Activated CD8-positive, alpha-beta memory T cell treated with anti-CD3 and anti-CD28 coated beads, Interleukin-2, amount 10 ng/mL, durations not matched to agents 7 days and 5 days (primary cell): ENCODE data around the gene TMEM107. TPM values are rescaled to one million over a fixed set of nuclear protein-coding genes. Genes with fewer than 3 reads are reported as not detected.

Experiments
- ATAC-seq: fragments of 150-1000 bp; cut with Tn5 transposase; one replicate; pipeline ENCODE4 v1.10.0; 2021; ENCODE audit warnings: moderate library complexity
- CTCF ChIA-PET: fragments of 350-600 bp; sonication (Branson Sonifier 250); formaldehyde crosslinking; loops from one replicate; lab custom pipeline; 2021; ENCODE audit warnings: antibody characterized with exemption; lab: Charles Lee
- DNase-seq: peaks from one replicate; pipeline ENCODE4 v3.0.0-alpha.2; 2020
- H3K27ac Mint-ChIP-seq: one replicate; pipeline ENCODE4 v1.8.0; 2021; ENCODE audit warnings: mild to moderate bottlenecking, mixed read lengths
- H3K27me3 Mint-ChIP-seq: one replicate; pipeline ENCODE4 v1.8.0; 2021; ENCODE audit warnings: mixed read lengths
- H3K36me3 Mint-ChIP-seq: one replicate; pipeline ENCODE4 v1.8.0; 2021; ENCODE audit warnings: mild to moderate bottlenecking, mixed read lengths
- H3K4me1 Mint-ChIP-seq: one replicate; pipeline ENCODE4 v1.8.0; 2021; ENCODE audit warnings: mixed read lengths
- H3K4me3 Mint-ChIP-seq: one replicate; pipeline ENCODE4 v1.8.0; 2021; ENCODE audit warnings: mild to moderate bottlenecking, moderate library complexity, mixed read lengths
- H3K9me3 Mint-ChIP-seq: one replicate; pipeline ENCODE4 v1.8.0; 2022; ENCODE audit warnings: low read depth, mixed read lengths
- total RNA-seq, 2 experiments: library from RNA; stranded (reverse); gene quantifications; one replicate each; pipeline ENCODE4 v1.2.3, GENCODE V29; 2021

The TMEM107 gene
- total RNA-seq, 2 experiments from 2014 or later: 29.9 to 61.0 TPM

DNA sequence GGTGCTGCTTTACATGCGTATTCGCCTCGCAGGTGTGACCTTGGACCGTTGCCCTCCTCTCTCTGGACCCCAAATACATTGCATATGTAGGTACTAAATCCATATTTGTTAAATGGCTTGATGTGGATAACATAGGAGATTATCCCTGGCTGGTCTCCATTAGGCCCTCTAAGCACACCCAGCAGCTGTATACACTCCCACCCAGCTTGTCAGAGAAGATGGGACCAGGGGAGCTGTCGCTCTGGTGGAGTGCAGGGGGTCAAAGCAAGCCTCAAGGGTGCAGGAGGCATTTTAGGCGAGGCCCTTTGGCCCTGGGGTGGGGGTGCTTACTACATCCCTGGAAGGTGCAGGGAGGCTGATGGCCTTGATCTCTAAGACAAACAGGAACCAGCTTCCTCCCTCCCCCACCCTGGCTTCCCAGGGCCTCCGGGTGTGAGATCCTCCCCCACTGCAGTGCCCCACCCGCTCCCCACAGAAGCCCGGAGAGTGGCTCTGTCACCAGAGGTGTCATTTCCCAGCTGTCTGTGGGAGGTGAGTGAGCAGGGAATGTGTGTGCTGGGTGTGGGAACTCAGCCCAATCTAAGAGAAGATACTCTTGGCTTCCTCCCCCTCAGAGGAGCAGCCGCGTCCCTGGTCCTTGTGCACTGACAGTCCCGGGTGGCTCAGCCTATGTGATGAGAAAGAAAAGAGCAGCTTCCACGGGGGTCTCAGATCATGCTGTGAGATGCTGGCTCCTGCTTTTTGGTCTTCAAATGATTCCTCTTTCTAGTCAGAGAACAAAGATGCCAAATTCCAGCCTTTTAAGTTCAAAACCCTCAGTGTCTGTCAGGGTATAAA lies 12.0 kb downstream of the TMEM107 start:
- Mint-ChIP-seq H3K27me3 (no peaks in the 10 kb centered on the region), H3K27ac (peak overlapping the region; percentile 99), H3K4me1 (peaks cover 49% of the 10 kb centered on the region), H3K36me3 (peaks cover 19% of the 10 kb centered on the region), H3K4me3 (peak overlapping the region; percentile 79), H3K9me3 (no peaks in the 10 kb centered on the region)
- CTCF ChIA-PET: interaction anchor here (0.7 to 3.0 kb wide), 12 partner anchors 9 to 104 kb away, joined by 3 to 17 read pairs (median 3); partner anchors contain the start of gene PER1
- DNase-seq: peak; percentile 91
- peak; percentile 59 for ATAC-seq

DNA sequence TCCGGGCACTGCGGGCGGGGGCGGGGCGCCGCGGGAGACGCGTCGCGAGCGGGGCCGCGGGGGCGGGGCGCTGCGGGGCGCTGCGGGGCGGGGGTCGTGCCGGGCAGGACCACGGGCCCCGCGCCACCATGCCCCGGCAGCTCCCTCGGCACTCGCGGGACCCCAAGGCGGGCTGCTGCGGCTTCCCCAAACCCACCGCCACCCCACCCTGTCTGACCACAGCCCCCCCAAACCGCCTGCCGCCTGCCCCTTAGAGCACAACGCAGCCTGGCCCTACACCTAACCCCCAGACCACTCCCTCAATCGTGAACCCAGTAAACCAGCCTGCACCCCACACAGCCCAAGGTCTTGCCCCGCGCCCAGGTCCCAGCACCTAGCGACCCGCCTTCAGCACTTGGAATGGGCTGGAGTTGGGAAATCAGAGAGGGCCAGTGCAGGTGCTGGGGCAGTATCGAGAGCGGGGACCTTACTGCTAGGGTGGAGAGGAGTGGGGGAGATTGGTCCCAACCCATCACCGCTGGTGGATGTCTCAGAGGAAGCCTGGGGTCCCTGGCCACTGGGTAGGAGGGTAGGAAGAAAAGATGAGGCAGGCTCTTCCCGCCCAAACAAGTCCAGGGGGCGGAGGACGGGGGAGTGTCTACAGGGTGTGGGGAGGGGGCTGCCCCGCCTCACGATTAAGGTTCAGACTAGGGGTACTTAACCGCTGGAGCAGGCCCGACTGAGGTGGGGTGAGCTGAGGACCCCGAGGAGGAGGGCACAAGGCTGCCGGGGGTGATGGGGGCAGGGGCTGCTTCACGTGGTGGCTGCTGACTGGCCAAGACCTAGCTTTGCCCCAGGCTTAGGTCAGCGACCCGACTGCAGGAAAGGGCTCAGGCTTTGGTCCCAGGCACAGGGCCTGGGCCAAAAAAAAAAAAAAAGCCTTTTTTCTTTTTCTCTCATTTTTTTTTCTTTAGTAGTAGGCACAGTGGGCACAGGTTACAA lies 12.9 kb downstream of the TMEM107 start:
- ATAC-seq (peak; percentile 18), DNase-seq (peak; percentile 58)
- Mint-ChIP-seq H3K27me3 (no peaks in the 10 kb centered on the region), H3K9me3 (no peaks in the 10 kb centered on the region), H3K4me3 (peak overlapping the region; percentile 85), H3K27ac (peak overlapping the region; percentile 99), H3K4me1 (peaks cover 56% of the 10 kb centered on the region), H3K36me3 (peaks cover 19% of the 10 kb centered on the region)
- CTCF ChIA-PET: interaction anchor here (0.5 to 7.9 kb wide), 11 partner anchors 10 to 103 kb away, joined by 3 to 92 read pairs (median 4); partner anchors contain the start of gene PER1

DNA sequence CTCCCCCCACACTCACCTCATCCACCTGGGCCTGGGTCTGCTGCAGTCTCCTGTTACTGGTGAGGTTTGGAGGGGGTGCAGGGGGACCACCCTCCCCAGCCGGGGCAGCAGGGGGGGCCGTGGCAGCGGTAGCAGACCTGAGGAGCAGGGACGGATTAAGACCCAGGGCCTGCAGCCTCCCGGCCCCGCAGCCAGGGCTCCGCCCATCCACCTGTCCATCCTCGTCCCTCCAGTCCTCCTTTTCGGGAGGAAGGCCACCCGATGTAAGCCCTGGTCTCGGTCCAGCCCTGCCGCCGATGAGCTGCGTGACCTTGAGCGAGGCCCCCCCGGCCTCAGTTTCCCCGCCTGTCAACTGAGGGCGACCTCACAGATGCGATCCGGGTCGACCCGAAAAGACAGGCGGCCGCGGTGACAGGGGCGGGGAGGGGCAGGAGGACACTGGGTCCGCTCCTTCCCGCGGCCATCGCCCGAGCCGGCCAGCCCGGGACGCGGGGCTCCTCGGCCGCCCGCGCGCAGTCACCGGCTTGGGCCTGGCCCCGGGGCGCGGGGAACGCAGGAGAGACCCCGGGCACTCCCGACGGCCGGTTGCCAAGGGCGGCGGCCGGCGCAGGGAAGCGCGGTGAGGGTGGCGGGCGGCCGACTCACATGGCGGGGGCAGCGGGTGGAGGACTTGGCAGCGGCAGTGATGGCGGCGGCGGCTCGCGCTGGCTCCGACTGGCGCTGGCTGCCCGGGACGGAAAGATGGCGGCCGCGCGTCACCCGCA lies 13.8 kb downstream of the TMEM107 start, which contains the start of gene VAMP2:
TSS of gene VAMP2 (minus strand) at position 716 of the 764 bp plus-strand sequence. CDS start at position 647, 69 bp downstream.
- Mint-ChIP-seq H3K27me3 (no peaks in the 10 kb centered on the region), H3K4me3 (peak within 1 kb of the TSS; percentile 85), H3K36me3 (peaks cover 19% of the 10 kb centered on the region), H3K9me3 (no peaks in the 10 kb centered on the region), H3K27ac (peak within 1 kb of the TSS; percentile 99), H3K4me1 (peaks cover 57% of the 10 kb centered on the region)
- DNase-seq (peak; percentile 90), ATAC-seq (peak; percentile 61)
- CTCF ChIA-PET: interaction anchor here (0.5 to 7.9 kb wide), 5 partner anchors 10 to 48 kb away, joined by 4 to 92 read pairs (median 5); partner anchors contain the start of genes AURKB and PER1

DNA sequence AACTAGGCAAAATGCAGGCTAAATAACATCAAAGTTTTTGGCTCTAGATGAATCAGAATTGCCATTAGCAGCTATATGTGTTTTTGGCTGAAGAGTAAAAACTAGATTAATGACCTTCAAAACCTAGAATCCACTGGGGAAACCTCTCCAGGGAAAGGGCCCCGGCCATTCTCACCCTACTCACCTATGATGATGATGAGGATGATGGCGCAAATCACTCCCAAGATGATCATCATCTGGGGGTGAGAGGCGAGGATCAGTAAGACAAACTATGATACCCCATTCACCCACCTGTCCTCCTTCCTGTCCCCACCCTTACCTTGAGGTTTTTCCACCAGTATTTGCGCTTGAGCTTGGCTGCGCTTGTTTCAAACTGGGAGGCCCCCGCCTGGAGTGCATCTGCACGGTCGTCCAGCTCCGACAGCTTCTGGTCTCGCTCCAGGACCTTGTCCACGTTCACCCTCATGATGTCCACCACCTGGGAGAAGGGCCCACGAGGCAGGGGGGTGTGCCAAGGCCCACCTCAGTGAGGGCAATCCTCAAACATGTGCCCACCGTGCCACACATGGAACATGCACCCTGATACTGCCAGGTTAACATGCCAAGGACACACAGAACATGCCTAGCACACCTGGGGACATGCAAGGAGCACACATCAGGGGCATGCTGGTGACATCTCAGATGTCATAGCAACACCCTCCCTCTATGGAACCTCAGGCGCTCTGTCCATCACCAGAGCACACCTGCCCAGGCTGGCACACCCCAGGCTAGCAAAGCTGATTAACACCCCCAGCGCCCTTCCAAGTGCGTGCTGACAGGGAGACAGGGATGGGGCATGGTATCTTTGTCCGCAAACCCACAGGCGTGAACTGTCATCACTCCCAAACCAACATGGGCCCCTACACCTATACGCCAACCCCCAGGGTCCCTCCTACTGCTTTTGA lies 14.6 kb downstream of the TMEM107 start:
- Mint-ChIP-seq H3K36me3 (peaks cover 19% of the 10 kb centered on the region), H3K4me3 (peak overlapping the region; percentile 85), H3K27me3 (no peaks in the 10 kb centered on the region), H3K4me1 (peaks cover 57% of the 10 kb centered on the region), H3K9me3 (no peaks in the 10 kb centered on the region), H3K27ac (peak overlapping the region; percentile 91)
- ATAC-seq (no peak), DNase-seq (no peak)
- CTCF ChIA-PET: interaction anchor here (0.9 to 7.9 kb wide), 11 partner anchors 11 to 101 kb away, joined by 3 to 92 read pairs (median 4); partner anchors contain the start of genes ALOXE3, AURKB and CTC1

DNA sequence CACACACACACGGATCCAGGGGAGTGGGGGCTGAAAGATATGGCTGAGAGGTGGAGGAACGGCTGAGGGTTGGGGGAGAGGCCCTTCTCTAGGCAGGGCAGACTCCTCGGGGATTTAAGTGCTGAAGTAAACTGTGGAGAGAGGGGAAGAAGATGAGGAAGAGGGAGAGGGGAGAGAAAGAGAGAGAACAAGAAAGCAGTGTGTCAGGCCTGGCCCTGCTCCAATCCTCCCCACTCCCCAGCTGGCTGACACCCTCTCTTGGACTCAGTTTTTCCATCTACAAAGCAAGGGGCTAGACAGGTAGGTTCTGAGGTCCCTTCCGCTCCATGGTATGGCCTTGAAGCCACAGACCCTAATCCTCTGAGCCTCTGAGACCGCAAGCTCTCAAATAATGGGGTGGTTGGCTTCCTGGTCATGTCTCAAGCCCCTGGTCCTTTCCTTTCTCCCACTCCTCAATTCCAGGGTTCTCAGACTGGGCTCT lies 15.4 kb downstream of the TMEM107 start:
- H3K27me3 Mint-ChIP-seq: no peaks in the 10 kb centered on the region
- peaks cover 57% of the 10 kb centered on the region for H3K4me1 Mint-ChIP-seq
- H3K36me3 Mint-ChIP-seq: peaks cover 19% of the 10 kb centered on the region
- H3K27ac Mint-ChIP-seq: peak overlapping the region; percentile 91
- H3K9me3 Mint-ChIP-seq: no peaks in the 10 kb centered on the region
- no peak for DNase-seq
- no peak for ATAC-seq
- CTCF ChIA-PET: interaction anchor here (0.9 to 7.9 kb wide), 10 partner anchors 12 to 100 kb away, joined by 3 to 92 read pairs (median 4); partner anchors contain the start of genes ALOXE3, AURKB and CTC1
- peak overlapping the region; percentile 85 for H3K4me3 Mint-ChIP-seq

DNA sequence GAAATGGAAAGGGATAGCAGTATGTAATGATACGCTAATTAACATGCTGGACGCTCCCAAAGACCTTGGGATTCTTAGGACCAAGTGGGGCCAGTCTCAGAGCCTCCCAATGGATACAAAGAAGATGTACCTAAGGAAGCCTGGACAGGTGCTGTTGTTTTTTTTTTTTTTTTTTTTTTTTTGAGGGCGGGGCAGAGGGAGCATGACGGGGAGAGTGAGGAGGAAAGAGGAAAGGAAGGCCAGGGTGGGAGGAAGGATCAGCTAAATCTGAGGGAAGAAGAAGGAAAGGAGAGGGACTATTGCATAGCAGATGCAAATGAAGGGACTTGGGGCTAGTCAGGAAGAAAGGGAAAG lies 16.0 kb downstream of the TMEM107 start:
- Mint-ChIP-seq H3K36me3 (peaks cover 19% of the 10 kb centered on the region), H3K4me3 (peak overlapping the region; percentile 7), H3K27ac (peak overlapping the region; percentile 78), H3K27me3 (no peaks in the 10 kb centered on the region), H3K4me1 (peaks cover 56% of the 10 kb centered on the region), H3K9me3 (no peaks in the 10 kb centered on the region)
- ATAC-seq (no peak), DNase-seq (no peak)
- CTCF ChIA-PET: interaction anchor here (1.1 to 7.9 kb wide), 7 partner anchors 9 to 41 kb away, joined by 3 to 92 read pairs (median 5); partner anchors contain the start of gene ALOXE3

DNA sequence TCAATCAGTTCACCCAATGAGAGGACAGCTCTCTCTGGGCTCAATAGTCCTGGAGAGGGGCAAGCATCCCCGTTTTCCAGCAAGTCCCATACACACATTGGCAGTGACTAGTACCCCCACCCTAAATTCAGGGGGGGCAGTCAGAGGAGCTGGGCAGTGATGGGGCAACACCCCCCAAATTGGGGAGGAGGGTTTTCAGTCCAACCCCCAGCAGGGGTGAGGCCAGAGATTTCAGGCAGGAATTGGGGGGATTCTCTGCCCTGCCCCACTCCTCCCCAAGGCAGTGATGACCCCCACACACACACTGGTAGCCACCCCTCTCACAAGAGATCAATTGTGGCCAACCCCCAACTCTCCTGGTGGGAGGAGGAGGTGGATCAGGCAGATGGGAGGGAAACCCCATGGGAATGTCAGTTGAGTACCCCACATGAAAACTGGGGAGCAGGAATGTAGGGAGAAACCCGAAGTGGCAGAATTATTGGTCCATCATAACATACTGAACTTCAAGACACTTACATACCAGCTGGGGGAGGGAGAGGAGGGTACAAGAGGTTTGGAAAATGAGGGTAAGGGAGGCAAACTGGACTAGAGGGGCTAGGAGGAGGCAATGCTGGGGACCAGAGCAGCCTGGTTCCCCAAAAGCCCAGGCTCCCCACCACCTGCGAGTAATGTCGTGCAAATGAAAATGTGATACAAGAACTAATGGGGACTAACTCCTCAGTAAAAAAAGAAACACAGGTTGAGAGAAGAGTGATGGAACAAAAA lies 16.5 kb downstream of the TMEM107 start:
- H3K9me3 Mint-ChIP-seq: no peaks in the 10 kb centered on the region

DNA sequence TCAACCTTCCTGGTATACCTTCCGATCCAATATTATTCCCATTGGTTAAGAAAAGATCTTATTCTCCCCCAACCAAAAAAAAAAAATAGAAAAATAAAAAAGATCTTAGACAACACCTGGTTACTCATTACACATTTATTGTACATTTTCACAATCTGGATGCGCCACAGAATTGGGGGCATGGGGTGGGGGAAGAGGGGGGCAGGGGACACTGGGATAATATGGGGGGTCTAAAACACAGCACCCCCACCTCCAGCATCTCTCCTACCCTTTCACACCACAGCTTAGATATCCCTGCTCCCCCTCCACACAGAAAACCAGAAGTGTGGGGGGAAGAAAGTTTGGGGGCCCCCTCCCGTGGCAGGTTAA lies 17.2 kb downstream of the TMEM107 start:
- Mint-ChIP-seq H3K4me1 (peaks cover 45% of the 10 kb centered on the region), H3K27me3 (no peaks in the 10 kb centered on the region), H3K9me3 (no peaks in the 10 kb centered on the region), H3K4me3 (peak overlapping the region; percentile 16), H3K36me3 (peaks cover 19% of the 10 kb centered on the region), H3K27ac (peak overlapping the region; percentile 85)
- DNase-seq: no peak
- CTCF ChIA-PET: interaction anchor here (0.8 to 7.9 kb wide), 14 partner anchors 8 to 146 kb away, joined by 3 to 92 read pairs (median 5); partner anchors contain the start of genes ALOXE3 and HES7
- ATAC-seq: no peak

More for the DNA sequence above, 16.5 kb downstream of the TMEM107 start:
- Mint-ChIP-seq H3K27ac (peak overlapping the region; percentile 70), H3K4me1 (peaks cover 51% of the 10 kb centered on the region), H3K4me3 (peak overlapping the region; percentile 7), H3K27me3 (no peaks in the 10 kb centered on the region), H3K36me3 (peaks cover 19% of the 10 kb centered on the region)
- no peak for DNase-seq
- ATAC-seq: no peak
- CTCF ChIA-PET: interaction anchor here (1.1 to 7.9 kb wide), 8 partner anchors 9 to 64 kb away, joined by 3 to 92 read pairs (median 8); partner anchors contain the start of genes ALOXE3 and HES7

DNA sequence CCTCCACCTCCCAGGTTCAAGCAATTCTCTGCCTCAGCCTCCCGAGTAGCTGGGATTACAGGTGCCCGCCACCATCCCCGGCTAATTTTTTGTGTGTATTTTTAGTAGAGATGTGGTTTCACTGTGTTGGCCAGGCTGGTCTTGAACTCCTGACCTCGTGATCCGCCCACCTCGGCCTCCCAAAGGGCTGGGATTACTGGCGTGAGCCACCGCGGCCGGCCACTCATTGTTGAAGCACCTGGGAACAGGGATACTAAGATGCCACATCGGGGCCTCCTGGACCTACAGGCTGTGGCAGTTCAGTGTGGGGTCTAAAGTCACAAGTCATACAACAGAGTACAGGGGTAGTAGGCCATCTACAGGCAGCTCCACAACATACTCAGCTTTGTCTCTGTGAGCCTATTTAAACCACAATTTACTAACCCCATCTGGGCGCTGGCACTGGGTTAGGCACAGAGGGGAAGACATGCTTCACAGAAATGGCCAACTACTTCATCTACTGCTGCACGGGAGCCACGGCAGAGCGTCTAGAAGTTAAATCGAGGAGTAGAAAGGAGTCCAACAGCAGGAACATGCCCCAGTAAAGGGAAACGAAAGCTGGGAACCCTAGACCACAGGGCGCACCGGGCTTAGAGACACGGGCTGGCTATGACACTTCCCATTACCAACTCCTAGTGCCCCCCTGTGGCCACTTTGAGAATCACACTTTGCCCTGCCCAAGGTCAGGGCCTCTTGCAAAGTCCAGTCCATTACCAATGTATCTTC lies 17.7 kb downstream of the TMEM107 start:
- Mint-ChIP-seq H3K4me3 (peak overlapping the region; percentile 16), H3K9me3 (no peaks in the 10 kb centered on the region), H3K36me3 (peaks cover 19% of the 10 kb centered on the region), H3K4me1 (peaks cover 41% of the 10 kb centered on the region), H3K27ac (peak overlapping the region; percentile 85), H3K27me3 (no peaks in the 10 kb centered on the region)
- ATAC-seq (peak; percentile 10), DNase-seq (peak; percentile 94)
- CTCF ChIA-PET: interaction anchor here (0.6 to 7.9 kb wide), 18 partner anchors 8 to 147 kb away, joined by 3 to 92 read pairs (median 5); partner anchors contain the start of genes ALOXE3, HES7 and TMEM107
